Epithelial cell of proximal tubule (primary cell): Measurements from ENCODE around the gene CMTM2. TPM values are rescaled to one million over a fixed set of nuclear protein-coding genes. Genes with fewer than 3 reads are reported as not detected.

Experiments
- DNase-seq: peaks from one replicate; pipeline ENCODE4 v3.0.0-alpha.2; 2011; ENCODE audit warnings: low read depth
- H3K4me3 ChIP-seq: 2 replicates; pipeline ENCODE4 v1.5.1; 2011; ENCODE audit warnings: low read depth, mild to moderate bottlenecking, low read length
- total RNA-seq: library from RNA; depleted of rRNA; stranded (reverse); fragments of >200 nt; gene quantifications from 2 replicates; pipeline ENCODE4 v1.2.3, GENCODE V29; 2015
- TF ChIP-seq, protein P1 (sequence below): conservative IDR thresholded peaks from 2 replicates; pipeline ENCODE4 v1.5.1; 2012; ENCODE audit warnings: low read depth, mild to moderate bottlenecking, low read length

CMTM2 gene
- total RNA-seq, 1 donor from 2014 or later: 1.8 TPM

DNA sequence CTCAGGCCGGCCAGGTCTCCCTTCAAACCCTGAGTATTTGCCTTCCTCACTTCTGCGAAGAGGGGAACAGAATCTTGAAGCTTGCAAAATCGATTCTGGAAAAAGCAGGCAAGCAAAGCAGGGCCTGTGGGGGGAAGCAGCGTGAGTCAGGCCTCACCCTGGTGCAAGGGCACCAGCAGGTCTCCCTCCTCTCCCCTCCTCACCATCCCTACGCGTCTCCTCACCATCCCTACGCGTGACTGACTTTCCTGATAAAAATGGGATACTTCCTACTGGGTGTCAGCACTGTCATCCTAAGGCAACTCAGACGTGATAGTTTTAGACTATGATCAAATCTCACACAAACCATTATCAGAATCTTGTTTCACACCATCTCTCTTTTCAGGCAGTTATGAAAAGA is 37.3 kb downstream of the CMTM2 start:
- H3K4me3 ChIP-seq: no peak overlapping the region
- TF ChIP-seq, protein P1, sequence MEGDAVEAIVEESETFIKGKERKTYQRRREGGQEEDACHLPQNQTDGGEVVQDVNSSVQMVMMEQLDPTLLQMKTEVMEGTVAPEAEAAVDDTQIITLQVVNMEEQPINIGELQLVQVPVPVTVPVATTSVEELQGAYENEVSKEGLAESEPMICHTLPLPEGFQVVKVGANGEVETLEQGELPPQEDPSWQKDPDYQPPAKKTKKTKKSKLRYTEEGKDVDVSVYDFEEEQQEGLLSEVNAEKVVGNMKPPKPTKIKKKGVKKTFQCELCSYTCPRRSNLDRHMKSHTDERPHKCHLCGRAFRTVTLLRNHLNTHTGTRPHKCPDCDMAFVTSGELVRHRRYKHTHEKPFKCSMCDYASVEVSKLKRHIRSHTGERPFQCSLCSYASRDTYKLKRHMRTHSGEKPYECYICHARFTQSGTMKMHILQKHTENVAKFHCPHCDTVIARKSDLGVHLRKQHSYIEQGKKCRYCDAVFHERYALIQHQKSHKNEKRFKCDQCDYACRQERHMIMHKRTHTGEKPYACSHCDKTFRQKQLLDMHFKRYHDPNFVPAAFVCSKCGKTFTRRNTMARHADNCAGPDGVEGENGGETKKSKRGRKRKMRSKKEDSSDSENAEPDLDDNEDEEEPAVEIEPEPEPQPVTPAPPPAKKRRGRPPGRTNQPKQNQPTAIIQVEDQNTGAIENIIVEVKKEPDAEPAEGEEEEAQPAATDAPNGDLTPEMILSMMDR: no peak
- no peak for DNase-seq

DNA sequence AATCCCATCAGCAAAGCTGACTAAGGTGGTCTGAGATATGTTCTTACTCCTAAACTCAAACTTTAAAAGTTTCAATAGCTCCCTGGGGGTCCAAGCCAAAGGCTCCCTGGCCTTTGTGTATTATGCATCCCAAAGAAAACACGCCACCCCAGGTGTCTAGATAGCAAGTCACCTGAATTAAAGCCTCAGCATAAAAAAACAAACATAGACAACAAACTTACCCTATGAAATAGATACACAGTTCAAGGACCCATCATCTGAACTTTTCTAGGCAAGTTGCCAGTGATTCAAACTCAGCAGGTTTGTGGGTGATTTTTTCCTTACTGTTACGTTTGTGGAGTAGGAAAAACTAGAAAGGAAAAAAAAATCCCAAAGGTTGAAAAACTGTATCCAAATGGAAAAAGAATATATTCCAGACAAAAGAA is 37.8 kb downstream of the CMTM2 start:
- TF ChIP-seq, protein P1: no peak
- DNase-seq: no peak

DNA sequence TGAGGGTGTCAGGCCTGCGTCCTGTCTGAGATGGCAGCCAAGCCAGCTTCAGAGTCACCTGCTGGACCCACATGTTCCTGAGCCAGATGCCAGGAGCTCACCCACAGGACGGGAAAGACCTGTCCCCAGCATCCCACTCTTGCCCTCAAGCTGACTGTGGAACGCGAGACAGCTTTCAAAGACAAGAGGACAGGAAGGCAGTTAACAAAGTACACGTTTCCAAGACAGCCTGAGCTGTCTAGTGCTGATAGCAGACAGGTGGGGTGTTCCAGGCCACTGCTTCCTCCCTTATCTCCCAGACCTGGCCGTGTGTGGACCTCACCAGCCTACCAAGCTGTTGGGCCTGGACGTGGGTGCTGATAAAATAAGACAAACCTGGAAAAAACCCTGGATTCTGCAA is 38.5 kb downstream of the CMTM2 start:
- H3K4me3 ChIP-seq: no peak overlapping the region
- DNase-seq: no peak
- TF ChIP-seq, protein P1: no peak

More for the DNA sequence above, 37.8 kb downstream of the CMTM2 start:
- H3K4me3 ChIP-seq: no peak overlapping the region

DNA sequence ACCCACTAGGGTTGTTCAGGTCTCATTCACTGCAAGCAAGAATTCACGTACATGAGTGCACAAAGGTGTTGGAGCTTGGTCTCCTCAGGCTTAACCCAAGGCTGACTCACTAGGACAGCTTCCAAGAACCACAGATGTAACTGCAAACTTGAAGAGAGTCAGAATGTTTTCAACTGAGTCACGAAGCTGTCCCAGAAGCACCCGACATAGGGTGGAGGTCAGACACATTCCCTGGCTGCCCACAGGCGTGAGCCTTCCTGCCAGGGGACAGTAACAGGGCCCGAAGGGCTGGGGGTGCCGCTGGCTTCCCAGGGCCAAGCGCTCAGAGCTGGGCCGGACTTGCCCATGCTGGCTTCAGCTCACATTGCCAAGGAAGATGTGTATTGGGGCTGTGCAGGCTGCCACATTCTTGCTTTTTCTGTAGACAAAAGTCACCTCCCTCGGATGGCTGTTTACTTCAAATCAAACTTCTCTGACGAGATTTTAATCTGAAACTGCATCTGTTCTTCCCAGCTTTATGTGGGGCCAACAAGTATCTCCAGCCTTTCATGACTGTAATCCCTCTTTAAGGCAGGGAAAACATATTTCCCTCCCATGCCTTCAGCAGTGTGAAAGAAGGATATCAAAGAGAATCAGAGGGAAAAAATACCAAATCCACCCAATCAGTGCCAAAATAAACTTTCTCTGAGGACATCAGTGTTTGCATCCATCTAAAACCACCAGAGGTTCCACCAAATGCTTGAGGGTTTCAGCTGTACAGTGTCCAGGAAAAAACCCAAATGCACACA is 39.5 kb downstream of the CMTM2 start:
- H3K4me3 ChIP-seq: no peak overlapping the region
- peak; percentile 96 for DNase-seq

DNA sequence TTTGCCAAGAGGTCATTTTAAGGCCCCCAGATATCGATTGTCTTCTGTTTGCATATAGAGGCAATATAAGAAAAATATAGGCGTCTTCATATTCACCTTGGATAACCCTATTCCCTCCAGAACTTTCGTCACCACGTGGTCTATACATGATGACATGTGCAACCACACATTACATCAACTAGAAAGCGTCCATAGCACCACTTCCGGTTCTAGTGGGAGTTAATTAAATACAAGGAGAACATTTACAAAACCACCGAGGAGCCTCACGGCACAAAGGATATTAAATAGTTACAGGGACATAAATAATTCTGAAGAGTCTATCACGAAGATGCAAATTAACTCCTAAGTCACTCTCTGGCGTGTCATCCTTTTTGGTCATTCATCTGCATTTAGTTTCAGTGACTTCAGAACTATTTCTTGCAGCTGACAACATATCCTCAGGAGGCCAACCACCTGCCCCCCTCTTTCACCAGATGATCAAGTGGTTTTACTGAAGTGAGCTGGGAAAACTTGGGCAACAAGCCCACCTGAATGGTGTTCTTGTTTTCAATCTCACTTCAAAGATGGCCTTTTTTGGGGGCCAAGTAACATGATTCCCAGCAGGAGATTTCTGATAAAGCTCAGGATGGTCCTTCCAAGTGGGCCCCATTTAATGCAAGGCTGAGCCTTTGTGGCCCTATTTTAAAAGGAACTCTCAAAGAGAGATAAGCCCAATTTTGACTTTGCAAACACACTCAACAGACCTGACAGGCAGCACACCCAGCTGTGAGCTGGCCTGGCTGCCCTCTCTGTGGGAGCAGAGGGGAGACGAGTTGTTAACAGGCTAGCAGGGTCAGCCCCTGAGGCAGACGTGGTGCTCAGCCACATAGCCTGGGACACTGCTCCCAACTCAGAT is 40.5 kb downstream of the CMTM2 start:
- TF ChIP-seq, protein P1: no peak
- no peak overlapping the region for H3K4me3 ChIP-seq
- DNase-seq: no peak

More for the DNA sequence above, 39.5 kb downstream of the CMTM2 start:
- TF ChIP-seq, protein P1: no peak

DNA sequence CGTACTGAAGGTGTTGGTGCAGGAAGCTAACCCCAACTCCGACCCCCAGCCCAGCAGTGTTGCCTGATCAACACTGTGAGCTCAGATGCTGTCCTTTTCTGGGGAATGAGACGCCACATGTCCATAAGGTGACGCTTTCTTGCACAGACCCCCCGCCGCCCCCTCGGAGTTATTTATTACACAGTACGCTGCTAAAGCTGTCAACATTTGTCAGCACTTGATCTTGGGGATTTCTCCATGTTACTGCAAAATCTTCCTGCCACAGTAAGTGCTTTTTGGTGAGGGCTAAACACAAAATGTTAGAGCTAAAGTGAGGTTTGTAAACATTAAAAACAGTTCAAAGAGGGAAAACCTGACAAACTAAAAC is 41.1 kb downstream of the CMTM2 start:
- no peak for DNase-seq
- H3K4me3 ChIP-seq: no peak overlapping the region
- TF ChIP-seq, protein P1: no peak
